OCI-LY1 (cell line): ENCODE measurements around the gene CYP2C18.

Experiments used
- EZH2 ChIP-seq: fragments of 200-600 bp; sonication (generic), shearing (Covaris generic); IDR thresholded peaks from 2 replicates; pipeline ENCODE4 v1.8.0; 2017; ENCODE audit warnings: borderline replicate concordance, mixed run types, mild to moderate bottlenecking, antibody characterized with exemption, low read length, moderate library complexity, mixed read lengths
- TF ChIP-seq, protein P1 (sequence below): fragments of 200-600 bp; sonication (generic), shearing (Covaris generic); IDR thresholded peaks from 2 replicates; pipeline ENCODE4 v1.5.1; 2017; ENCODE audit warnings: mild to moderate bottlenecking, antibody characterized with exemption, low read length, moderate library complexity, mixed read lengths

DNA sequence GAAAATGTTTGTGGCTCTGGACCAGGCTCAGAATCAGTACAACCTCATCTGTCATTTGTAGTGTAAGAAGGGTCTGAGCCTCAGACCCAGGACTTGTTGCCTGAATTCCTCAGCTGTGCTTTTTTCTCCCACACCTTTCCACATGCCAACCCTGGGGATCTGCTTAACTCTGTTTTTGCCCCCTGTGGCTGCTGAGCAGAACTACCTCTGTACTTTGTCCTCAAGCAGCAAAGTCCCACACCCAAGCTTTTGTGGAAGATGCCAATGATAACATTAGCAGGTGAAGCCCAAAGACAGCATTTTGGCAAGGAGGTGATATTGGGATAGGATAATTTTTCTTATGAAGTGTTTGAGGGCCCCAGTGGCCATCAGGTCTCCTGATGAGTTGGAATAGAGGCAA, 5.8 kb upstream of the CYP2C18 start:
- TF ChIP-seq, protein P1, sequence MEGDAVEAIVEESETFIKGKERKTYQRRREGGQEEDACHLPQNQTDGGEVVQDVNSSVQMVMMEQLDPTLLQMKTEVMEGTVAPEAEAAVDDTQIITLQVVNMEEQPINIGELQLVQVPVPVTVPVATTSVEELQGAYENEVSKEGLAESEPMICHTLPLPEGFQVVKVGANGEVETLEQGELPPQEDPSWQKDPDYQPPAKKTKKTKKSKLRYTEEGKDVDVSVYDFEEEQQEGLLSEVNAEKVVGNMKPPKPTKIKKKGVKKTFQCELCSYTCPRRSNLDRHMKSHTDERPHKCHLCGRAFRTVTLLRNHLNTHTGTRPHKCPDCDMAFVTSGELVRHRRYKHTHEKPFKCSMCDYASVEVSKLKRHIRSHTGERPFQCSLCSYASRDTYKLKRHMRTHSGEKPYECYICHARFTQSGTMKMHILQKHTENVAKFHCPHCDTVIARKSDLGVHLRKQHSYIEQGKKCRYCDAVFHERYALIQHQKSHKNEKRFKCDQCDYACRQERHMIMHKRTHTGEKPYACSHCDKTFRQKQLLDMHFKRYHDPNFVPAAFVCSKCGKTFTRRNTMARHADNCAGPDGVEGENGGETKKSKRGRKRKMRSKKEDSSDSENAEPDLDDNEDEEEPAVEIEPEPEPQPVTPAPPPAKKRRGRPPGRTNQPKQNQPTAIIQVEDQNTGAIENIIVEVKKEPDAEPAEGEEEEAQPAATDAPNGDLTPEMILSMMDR, result no peak
- TF ChIP-seq EZH2, result no peak
